MCF 10A (cell line): Measurements from ENCODE around the gene SH3GL1. TPM values are rescaled to one million over a fixed set of nuclear protein-coding genes. Genes with fewer than 3 reads are reported as not detected.

Source experiments
- BruUV-seq: library from RNA; stranded (reverse); fragments of 400-500 nt; replicated peaks from 2 replicates; lab custom pipeline; 2021; lab: Mats Ljungman, UMichigan
- CTCF ChIA-PET: fragments of 300-600 bp; sonication (Branson Sonifier 250); formaldehyde crosslinking; extraction: SDS; loops from one replicate; lab custom pipeline; 2021; ENCODE audit warnings: antibody characterized with exemption, inconsistent platforms; lab: Yijun Ruan, JAX
- POLR2A ChIA-PET: fragments of 300-600, 350-650 bp; sonication (Branson Sonifier 250); formaldehyde crosslinking; extraction: SDS; loops from one replicate; lab custom pipeline; 2020; ENCODE audit warnings: antibody characterized with exemption, inconsistent platforms; lab: Yijun Ruan, JAX
- DNase-seq: peaks from one replicate; pipeline ENCODE4 v3.0.0-alpha.2; 2018; ENCODE audit not compliant: unreplicated experiment
- H3K27ac Mint-ChIP-seq: one replicate; pipeline ENCODE4 v1.8.0; 2022; ENCODE audit warnings: mild to moderate bottlenecking, low read depth, mixed read lengths; ENCODE audit not compliant: unreplicated experiment
- H3K27me3 Mint-ChIP-seq: one replicate; pipeline ENCODE4 v1.8.0; 2022; ENCODE audit warnings: mixed read lengths; ENCODE audit not compliant: insufficient read depth, unreplicated experiment
- H3K36me3 Mint-ChIP-seq: one replicate; pipeline ENCODE4 v1.8.0; 2022; ENCODE audit warnings: mild to moderate bottlenecking, moderate library complexity, mixed read lengths; ENCODE audit not compliant: insufficient read depth, unreplicated experiment
- H3K4me1 Mint-ChIP-seq: one replicate; pipeline ENCODE4 v1.8.0; 2022; ENCODE audit warnings: mixed read lengths; ENCODE audit not compliant: insufficient read depth, unreplicated experiment
- H3K4me3 Mint-ChIP-seq: one replicate; pipeline ENCODE4 v1.8.0; 2022; ENCODE audit warnings: mild to moderate bottlenecking, moderate library complexity, mixed read lengths; ENCODE audit not compliant: unreplicated experiment
- H3K9me3 Mint-ChIP-seq: one replicate; pipeline ENCODE4 v1.8.0; 2022; ENCODE audit warnings: mixed read lengths; ENCODE audit not compliant: unreplicated experiment
- CTCF ChIP-seq: fragments of 200-600 bp; IDR thresholded peaks from one replicate; pipeline ENCODE4 v1.8.0; 2022; ENCODE audit warnings: antibody characterized with exemption, mild to moderate bottlenecking; ENCODE audit not compliant: unreplicated experiment
- intact Hi-C: fragments of 100-400 bp; cut with micrococcal nuclease; formaldehyde crosslinking; loops from 2 replicates; pipeline ENCODE4 v1.14.1; 2022
- total RNA-seq: library from RNA; stranded (reverse); gene quantifications from 2 replicates; pipeline ENCODE4 v1.2.3, GENCODE V29; 2022

SH3GL1 gene
- total RNA-seq, 1 experiment from 2014 or later = 106 TPM

DNA sequence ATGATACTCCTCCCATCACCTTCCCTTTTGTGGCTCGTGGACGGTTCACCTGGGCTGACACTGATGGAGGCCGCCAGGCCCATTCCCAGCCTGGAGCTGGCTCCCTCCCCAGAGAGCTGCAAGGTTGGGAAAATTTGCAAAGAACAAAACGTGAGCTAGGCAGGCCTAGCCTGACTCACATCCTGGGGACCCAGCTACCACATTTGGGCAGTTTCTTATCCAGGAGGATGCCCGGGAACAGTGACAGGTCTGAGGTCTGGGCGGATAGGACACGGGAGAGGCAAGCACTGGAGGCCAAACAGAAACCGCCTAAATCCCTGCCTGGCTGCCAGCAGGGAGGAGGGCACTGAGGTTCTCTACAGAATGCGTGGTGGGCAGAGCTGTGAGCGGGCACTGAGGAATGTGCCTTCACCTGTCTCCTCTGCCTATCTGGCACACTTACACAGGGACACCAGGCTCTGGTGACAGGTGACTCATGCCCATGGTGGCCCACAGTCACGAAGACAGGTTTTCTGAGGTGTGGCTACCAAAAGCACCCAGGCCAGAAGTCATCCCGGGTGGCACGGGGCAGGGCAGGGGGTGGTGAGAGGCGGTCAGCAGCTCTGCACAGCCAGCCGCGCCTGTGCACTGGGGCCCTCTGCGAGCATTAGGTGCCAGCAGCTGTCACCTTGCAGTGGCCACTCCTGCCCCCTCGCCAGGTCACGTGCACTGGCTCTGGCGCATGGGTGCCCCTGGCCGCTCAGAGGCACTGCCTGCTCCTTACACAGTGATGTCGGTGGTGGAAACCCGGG, 23.2 kb downstream of the SH3GL1 start:
- Mint-ChIP-seq H3K27ac (peak overlapping the region; percentile 72), H3K9me3 (no peaks in the 10 kb centered on the region), H3K27me3 (no peaks in the 10 kb centered on the region), H3K36me3 (peaks cover 12% of the 10 kb centered on the region), H3K4me1 (peaks cover 70% of the 10 kb centered on the region), H3K4me3 (peak overlapping the region; percentile 66)
- DNase-seq = peak; percentile 77
- intact Hi-C loops = no loop called here
- TF ChIP-seq CTCF = no peak
- ChIA-PET CTCF (interaction anchor here (0.6 to 3.6 kb wide), 5 partner anchors 9 to 109 kb away, joined by 3 to 16 read pairs (median 4); partner anchors contain the start of gene SH3GL1), POLR2A (interaction anchor here (0.6 to 7.9 kb wide), 9 partner anchors 14 to 1993 kb away, joined by 3 to 93 read pairs (median 5); partner anchors contain the start of genes CHAF1A, EEF2, HDGFL2 and MPND)
- no TSS peak for BruUV-seq

GRCh38 chr19:4376671-4376990, 23.7 kb downstream of the SH3GL1 start:
- no peak for TF ChIP-seq CTCF
- Mint-ChIP-seq H3K36me3 (peaks cover 18% of the 10 kb centered on the region), H3K9me3 (no peaks in the 10 kb centered on the region), H3K4me3 (peak overlapping the region; percentile 66), H3K4me1 (peaks cover 65% of the 10 kb centered on the region), H3K27me3 (no peaks in the 10 kb centered on the region), H3K27ac (peak overlapping the region; percentile 72)
- no peak for DNase-seq
- intact Hi-C loops = no loop called here
- no TSS peak for BruUV-seq
- CTCF ChIA-PET = interaction anchor here (0.6 to 3.6 kb wide), 4 partner anchors 9 to 97 kb away, joined by 3 to 16 read pairs (median 4); partner anchors contain the start of gene SH3GL1
- POLR2A ChIA-PET = interaction anchor here (0.7 to 7.9 kb wide), 9 partner anchors 14 to 1993 kb away, joined by 3 to 93 read pairs (median 7); partner anchors contain the start of genes CHAF1A, EEF2, HDGFL2 and MPND

DNA sequence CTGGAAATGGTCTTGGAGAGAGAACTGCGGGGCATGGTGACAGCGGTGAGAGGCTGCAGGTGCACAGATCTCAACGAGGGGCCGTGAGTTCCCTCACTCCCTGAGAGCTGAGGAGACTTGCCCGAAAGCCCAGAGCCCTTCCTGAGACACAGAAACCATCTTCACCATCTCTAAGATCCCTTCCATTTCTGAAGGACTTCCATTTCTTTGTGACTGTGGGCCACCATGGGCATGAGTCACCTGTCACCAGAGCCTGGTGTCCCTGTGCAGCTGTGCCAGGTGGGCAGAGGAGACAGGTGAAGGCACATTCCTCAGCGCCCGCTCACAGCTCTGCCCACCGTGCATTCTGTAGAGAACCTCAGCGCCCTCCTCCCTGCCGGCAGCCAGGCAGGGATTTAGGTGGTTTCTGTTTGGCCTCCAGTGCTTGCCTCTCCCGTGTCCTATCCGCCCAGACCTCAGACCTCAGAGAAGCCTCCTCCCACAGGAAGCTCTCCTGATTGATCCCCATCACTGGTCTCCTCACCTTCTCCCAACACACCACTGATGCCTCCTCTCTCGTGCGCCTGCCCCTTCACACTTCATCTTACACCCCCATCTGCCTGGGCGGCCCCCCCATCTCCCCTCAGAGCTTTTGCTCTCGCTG, 24.2 kb downstream of the SH3GL1 start:
- H3K27me3 Mint-ChIP-seq = no peaks in the 10 kb centered on the region
- H3K4me3 Mint-ChIP-seq = peak overlapping the region; percentile 66
- ChIA-PET POLR2A (interaction anchor here (0.6 to 7.9 kb wide), 15 partner anchors 13 to 813 kb away, joined by 3 to 93 read pairs (median 5); partner anchors contain the start of genes CHAF1A, EEF2, HDGFL2 and MPND), CTCF (interaction anchor here (0.6 to 3.6 kb wide), 9 partner anchors 8 to 1508 kb away, joined by 3 to 16 read pairs (median 5); partner anchors contain the start of gene SH3GL1)
- H3K36me3 Mint-ChIP-seq = peaks cover 20% of the 10 kb centered on the region
- peak overlapping the region; percentile 83 for H3K27ac Mint-ChIP-seq
- TF ChIP-seq CTCF = no peak
- peaks cover 60% of the 10 kb centered on the region for H3K4me1 Mint-ChIP-seq
- H3K9me3 Mint-ChIP-seq = no peaks in the 10 kb centered on the region
- no TSS peak for BruUV-seq
- no peak for DNase-seq
- intact Hi-C loops = no loop called here
